HepG2 (cell line): ENCODE results near the gene MYORG. TPM values are rescaled to one million over a fixed set of nuclear protein-coding genes. Genes with fewer than 3 reads are reported as not detected.

Experiments used
- CREB1 ChIP-seq, 2 experiments: fragments of 450-650 bp in 1 of 2; IDR thresholded peaks; 2 replicates each; pipeline ENCODE4 v1.6.1; 2016 to 2017; ENCODE audit warnings: control low read depth in 1 of 2, mild to moderate bottlenecking in 1 of 2, missing compliant biosample characterization in 1 of 2, missing genetic modification characterization in 1 of 2
- ELF4 ChIP-seq: sonication (generic); formaldehyde crosslinking; IDR thresholded peaks from 2 replicates; pipeline ENCODE4 v1.5.0; 2020; ENCODE audit warnings: missing genetic modification reagents, mild to moderate bottlenecking, moderate library complexity, borderline replicate concordance
- KDM4B ChIP-seq: sonication (generic); formaldehyde crosslinking; IDR thresholded peaks from 2 replicates; pipeline ENCODE4 v1.4.0; 2020; ENCODE audit warnings: missing genetic modification reagents
- MATR3 ChIP-seq: sonication (generic); formaldehyde crosslinking; IDR thresholded peaks from 2 replicates; pipeline ENCODE4 v1.4.0; 2020; ENCODE audit warnings: missing genetic modification reagents
- NFATC3 ChIP-seq: sonication (generic); formaldehyde crosslinking; IDR thresholded peaks from 2 replicates; pipeline ENCODE4 v1.5.1; 2020; ENCODE audit warnings: mild to moderate bottlenecking, missing genetic modification reagents
- NFIB ChIP-seq: sonication (generic); formaldehyde crosslinking; IDR thresholded peaks from 2 replicates; pipeline ENCODE4 v1.9.0; 2021; ENCODE audit warnings: missing genetic modification reagents, mild to moderate bottlenecking, borderline replicate concordance
- NR2F1 ChIP-seq, 2 experiments: fragments of 450-650 bp in 1 of 2; formaldehyde crosslinking in 1 of 2; IDR thresholded peaks; 2 replicates each; pipeline versions ENCODE4 v1.5.0 to v1.6.1; 2016 to 2020; ENCODE audit warnings: mild to moderate bottlenecking in 1 of 2, missing compliant biosample characterization in 1 of 2, missing genetic modification reagents in 1 of 2, moderate library complexity in 1 of 2
- PPARG ChIP-seq: conservative IDR thresholded peaks from 2 replicates; pipeline ENCODE4 v1.6.1; 2016; ENCODE audit warnings: missing biosample characterization, missing genetic modification reagents
- SMAD9 ChIP-seq: sonication (generic); formaldehyde crosslinking; IDR thresholded peaks from 2 replicates; pipeline ENCODE4 v1.5.1; 2020; ENCODE audit warnings: mild to moderate bottlenecking, missing genetic modification reagents
- SMC3 ChIP-seq: IDR thresholded peaks from 2 replicates; pipeline ENCODE4 v1.6.1; 2011; ENCODE audit warnings: low read length, improper control_type of control experiment
- SNAPC2 ChIP-seq: sonication (generic); formaldehyde crosslinking; IDR thresholded peaks from 2 replicates; pipeline ENCODE4 v1.8.1; 2022; ENCODE audit warnings: mild to moderate bottlenecking, missing genetic modification reagents
- ZFP37 ChIP-seq: sonication (generic); formaldehyde crosslinking; IDR thresholded peaks from 2 replicates; pipeline ENCODE4 v1.4.0; 2020; ENCODE audit warnings: missing genetic modification reagents, borderline replicate concordance
- ZNF337 ChIP-seq: sonication (generic); formaldehyde crosslinking; IDR thresholded peaks from 2 replicates; pipeline ENCODE4 v1.5.1; 2020; ENCODE audit warnings: missing genetic modification reagents, low read depth, mild to moderate bottlenecking, borderline replicate concordance
- ZNF703 ChIP-seq: sonication (generic); formaldehyde crosslinking; IDR thresholded peaks from 2 replicates; pipeline ENCODE4 v1.5.1; 2020; ENCODE audit warnings: missing genetic modification reagents, mild to moderate bottlenecking, moderate library complexity, borderline replicate concordance
- ZSCAN30 ChIP-seq: sonication (generic); formaldehyde crosslinking; IDR thresholded peaks from 2 replicates; pipeline ENCODE4 v1.5.0; 2020; ENCODE audit warnings: mild to moderate bottlenecking, missing genetic modification reagents
- polyA plus RNA-seq, 8 experiments: library from polyadenylated mRNA; depleted of rRNA in 3 of 8; stranded (reverse) in 7 of 8; unstranded in 1 of 8; fragments of >200 nt; fragmentation: Illumina TruSeq in 4 of 8; extraction: Trizol in 4 of 8; gene quantifications; 2 replicates each; pipeline versions ENCODE4 v1.2.1 to v1.2.3, GENCODE V29; 2011 to 2016; ENCODE audit warnings: low read depth in 4 of 8, missing spikeins in 1 of 8, mixed read lengths in 1 of 8; ENCODE audit not compliant: insufficient read depth in 1 of 8
- total RNA-seq, 5 experiments: library from RNA; depleted of rRNA; stranded (reverse); fragments of >200 nt; fragmentation: Illumina TruSeq; extraction: Trizol; gene quantifications; 2 replicates each; pipeline ENCODE4 v1.2.3, GENCODE V29; 2016; ENCODE audit warnings: low read depth in 1 of 5
- TF ChIP-seq, protein P1 (sequence below): sonication (generic); formaldehyde crosslinking; IDR thresholded peaks from 2 replicates; pipeline ENCODE4 v1.4.0; 2020; ENCODE audit warnings: mild to moderate bottlenecking, missing genetic modification reagents
- TF ChIP-seq, protein P2 (sequence below): IDR thresholded peaks from 2 replicates; pipeline ENCODE4 v1.6.1; 2016; ENCODE audit warnings: low read depth, control low read depth
- TF ChIP-seq, protein P3 (sequence below): sonication (generic); formaldehyde crosslinking; conservative IDR thresholded peaks from 2 replicates; pipeline ENCODE4 v1.8.1; 2023; ENCODE audit warnings: missing genetic modification reagents
- TF ChIP-seq, protein P4 (sequence below): sonication (generic); formaldehyde crosslinking; conservative IDR thresholded peaks from 2 replicates; pipeline ENCODE4 v1.4.0; 2020; ENCODE audit warnings: missing genetic modification reagents
- TF ChIP-seq, protein P5 (sequence below): sonication (generic); formaldehyde crosslinking; IDR thresholded peaks from 2 replicates; pipeline ENCODE4 v1.4.0; 2020; ENCODE audit warnings: missing genetic modification reagents
- TF ChIP-seq, protein P6 (sequence below): sonication (generic); formaldehyde crosslinking; IDR thresholded peaks from 2 replicates; pipeline ENCODE4 v1.5.0; 2020; ENCODE audit warnings: mild to moderate bottlenecking, missing genetic modification reagents, moderate library complexity

The MYORG gene
- total and polyA plus RNA-seq, 2 of the 13 experiments (the other 11 are each of a cell fraction or from before 2014, with no cell fraction given), result 11.1 to 22.4 TPM

DNA sequence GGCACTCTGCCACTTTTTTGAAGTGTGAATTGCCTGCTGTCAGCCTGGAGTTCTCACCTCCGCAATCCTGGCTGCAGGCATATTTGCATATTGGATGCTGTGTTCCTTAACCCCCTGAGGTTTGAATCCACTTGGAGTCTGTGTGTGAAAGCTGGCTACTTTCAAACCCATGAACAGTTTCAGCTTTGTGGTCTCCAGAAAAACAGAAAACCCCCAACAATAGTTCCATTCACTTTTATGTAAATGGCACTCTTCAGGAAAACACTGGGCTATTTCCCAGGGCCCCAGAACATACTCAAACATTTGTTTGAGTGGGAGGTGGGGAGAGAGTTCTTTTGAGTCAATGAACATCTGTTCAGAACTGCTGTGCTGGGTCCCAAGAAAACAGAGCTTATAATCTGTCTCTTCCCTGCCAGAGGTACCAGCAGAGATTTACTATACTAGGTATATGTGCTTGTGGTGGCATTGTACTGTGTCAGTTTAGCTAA, 42.3 kb downstream of the MYORG start (continued):
- TF ChIP-seq, protein P1, sequence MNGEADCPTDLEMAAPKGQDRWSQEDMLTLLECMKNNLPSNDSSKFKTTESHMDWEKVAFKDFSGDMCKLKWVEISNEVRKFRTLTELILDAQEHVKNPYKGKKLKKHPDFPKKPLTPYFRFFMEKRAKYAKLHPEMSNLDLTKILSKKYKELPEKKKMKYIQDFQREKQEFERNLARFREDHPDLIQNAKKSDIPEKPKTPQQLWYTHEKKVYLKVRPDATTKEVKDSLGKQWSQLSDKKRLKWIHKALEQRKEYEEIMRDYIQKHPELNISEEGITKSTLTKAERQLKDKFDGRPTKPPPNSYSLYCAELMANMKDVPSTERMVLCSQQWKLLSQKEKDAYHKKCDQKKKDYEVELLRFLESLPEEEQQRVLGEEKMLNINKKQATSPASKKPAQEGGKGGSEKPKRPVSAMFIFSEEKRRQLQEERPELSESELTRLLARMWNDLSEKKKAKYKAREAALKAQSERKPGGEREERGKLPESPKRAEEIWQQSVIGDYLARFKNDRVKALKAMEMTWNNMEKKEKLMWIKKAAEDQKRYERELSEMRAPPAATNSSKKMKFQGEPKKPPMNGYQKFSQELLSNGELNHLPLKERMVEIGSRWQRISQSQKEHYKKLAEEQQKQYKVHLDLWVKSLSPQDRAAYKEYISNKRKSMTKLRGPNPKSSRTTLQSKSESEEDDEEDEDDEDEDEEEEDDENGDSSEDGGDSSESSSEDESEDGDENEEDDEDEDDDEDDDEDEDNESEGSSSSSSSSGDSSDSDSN, result no peak
- TF ChIP-seq, protein P2, sequence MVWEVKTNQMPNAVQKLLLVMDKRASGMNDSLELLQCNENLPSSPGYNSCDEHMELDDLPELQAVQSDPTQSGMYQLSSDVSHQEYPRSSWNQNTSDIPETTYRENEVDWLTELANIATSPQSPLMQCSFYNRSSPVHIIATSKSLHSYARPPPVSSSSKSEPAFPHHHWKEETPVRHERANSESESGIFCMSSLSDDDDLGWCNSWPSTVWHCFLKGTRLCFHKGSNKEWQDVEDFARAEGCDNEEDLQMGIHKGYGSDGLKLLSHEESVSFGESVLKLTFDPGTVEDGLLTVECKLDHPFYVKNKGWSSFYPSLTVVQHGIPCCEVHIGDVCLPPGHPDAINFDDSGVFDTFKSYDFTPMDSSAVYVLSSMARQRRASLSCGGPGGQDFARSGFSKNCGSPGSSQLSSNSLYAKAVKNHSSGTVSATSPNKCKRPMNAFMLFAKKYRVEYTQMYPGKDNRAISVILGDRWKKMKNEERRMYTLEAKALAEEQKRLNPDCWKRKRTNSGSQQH, result no peak
- TF ChIP-seq ELF4 (no peak), NFIB (CRISPR knock-in tag) (no peak), SMC3 (no peak), CREB1 (IDR thresholded peaks at IDR 0.05) (no peak), CREB1 (CRISPR knock-in tag; IDR thresholded peaks at IDR 0.05) (peak; percentile 19; the same call in 1 of the 2 replicates), SMAD9 (CRISPR knock-in tag) (no peak), ZSCAN30 (CRISPR knock-in tag) (no peak), ZFP37 (CRISPR knock-in tag) (no peak), ZNF337 (CRISPR knock-in tag) (no peak), NFATC3 (CRISPR knock-in tag) (no peak), MATR3 (no peak), ZNF703 (no peak), KDM4B (no peak), PPARG (CRISPR knock-in tag) (no peak), NR2F1 (CRISPR knock-in tag; IDR thresholded peaks at IDR 0.05) (no peak), SNAPC2 (no peak)
- TF ChIP-seq, protein P3, sequence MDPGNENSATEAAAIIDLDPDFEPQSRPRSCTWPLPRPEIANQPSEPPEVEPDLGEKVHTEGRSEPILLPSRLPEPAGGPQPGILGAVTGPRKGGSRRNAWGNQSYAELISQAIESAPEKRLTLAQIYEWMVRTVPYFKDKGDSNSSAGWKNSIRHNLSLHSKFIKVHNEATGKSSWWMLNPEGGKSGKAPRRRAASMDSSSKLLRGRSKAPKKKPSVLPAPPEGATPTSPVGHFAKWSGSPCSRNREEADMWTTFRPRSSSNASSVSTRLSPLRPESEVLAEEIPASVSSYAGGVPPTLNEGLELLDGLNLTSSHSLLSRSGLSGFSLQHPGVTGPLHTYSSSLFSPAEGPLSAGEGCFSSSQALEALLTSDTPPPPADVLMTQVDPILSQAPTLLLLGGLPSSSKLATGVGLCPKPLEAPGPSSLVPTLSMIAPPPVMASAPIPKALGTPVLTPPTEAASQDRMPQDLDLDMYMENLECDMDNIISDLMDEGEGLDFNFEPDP (CRISPR knock-in tag), result no peak
- TF ChIP-seq, protein P4, sequence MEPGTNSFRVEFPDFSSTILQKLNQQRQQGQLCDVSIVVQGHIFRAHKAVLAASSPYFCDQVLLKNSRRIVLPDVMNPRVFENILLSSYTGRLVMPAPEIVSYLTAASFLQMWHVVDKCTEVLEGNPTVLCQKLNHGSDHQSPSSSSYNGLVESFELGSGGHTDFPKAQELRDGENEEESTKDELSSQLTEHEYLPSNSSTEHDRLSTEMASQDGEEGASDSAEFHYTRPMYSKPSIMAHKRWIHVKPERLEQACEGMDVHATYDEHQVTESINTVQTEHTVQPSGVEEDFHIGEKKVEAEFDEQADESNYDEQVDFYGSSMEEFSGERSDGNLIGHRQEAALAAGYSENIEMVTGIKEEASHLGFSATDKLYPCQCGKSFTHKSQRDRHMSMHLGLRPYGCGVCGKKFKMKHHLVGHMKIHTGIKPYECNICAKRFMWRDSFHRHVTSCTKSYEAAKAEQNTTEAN, result no peak
- TF ChIP-seq, protein P5, sequence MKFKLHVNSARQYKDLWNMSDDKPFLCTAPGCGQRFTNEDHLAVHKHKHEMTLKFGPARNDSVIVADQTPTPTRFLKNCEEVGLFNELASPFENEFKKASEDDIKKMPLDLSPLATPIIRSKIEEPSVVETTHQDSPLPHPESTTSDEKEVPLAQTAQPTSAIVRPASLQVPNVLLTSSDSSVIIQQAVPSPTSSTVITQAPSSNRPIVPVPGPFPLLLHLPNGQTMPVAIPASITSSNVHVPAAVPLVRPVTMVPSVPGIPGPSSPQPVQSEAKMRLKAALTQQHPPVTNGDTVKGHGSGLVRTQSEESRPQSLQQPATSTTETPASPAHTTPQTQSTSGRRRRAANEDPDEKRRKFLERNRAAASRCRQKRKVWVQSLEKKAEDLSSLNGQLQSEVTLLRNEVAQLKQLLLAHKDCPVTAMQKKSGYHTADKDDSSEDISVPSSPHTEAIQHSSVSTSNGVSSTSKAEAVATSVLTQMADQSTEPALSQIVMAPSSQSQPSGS, result no peak
- TF ChIP-seq, protein P6, sequence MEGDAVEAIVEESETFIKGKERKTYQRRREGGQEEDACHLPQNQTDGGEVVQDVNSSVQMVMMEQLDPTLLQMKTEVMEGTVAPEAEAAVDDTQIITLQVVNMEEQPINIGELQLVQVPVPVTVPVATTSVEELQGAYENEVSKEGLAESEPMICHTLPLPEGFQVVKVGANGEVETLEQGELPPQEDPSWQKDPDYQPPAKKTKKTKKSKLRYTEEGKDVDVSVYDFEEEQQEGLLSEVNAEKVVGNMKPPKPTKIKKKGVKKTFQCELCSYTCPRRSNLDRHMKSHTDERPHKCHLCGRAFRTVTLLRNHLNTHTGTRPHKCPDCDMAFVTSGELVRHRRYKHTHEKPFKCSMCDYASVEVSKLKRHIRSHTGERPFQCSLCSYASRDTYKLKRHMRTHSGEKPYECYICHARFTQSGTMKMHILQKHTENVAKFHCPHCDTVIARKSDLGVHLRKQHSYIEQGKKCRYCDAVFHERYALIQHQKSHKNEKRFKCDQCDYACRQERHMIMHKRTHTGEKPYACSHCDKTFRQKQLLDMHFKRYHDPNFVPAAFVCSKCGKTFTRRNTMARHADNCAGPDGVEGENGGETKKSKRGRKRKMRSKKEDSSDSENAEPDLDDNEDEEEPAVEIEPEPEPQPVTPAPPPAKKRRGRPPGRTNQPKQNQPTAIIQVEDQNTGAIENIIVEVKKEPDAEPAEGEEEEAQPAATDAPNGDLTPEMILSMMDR (CRISPR knock-in tag), result no peak
